EH (cell line): ENCODE measurements around the gene POT1.
"Not testable (repeated sequence)": the region's sequence is repeated elsewhere in the genome, so short reads cannot be mapped to it uniquely, and the experiment has no call there.

Experiments used
- DNase-seq: peaks from one replicate; pipeline ENCODE4 v3.0.0-alpha.2; 2015; ENCODE audit warnings: low read depth

Gene POT1

DNA sequence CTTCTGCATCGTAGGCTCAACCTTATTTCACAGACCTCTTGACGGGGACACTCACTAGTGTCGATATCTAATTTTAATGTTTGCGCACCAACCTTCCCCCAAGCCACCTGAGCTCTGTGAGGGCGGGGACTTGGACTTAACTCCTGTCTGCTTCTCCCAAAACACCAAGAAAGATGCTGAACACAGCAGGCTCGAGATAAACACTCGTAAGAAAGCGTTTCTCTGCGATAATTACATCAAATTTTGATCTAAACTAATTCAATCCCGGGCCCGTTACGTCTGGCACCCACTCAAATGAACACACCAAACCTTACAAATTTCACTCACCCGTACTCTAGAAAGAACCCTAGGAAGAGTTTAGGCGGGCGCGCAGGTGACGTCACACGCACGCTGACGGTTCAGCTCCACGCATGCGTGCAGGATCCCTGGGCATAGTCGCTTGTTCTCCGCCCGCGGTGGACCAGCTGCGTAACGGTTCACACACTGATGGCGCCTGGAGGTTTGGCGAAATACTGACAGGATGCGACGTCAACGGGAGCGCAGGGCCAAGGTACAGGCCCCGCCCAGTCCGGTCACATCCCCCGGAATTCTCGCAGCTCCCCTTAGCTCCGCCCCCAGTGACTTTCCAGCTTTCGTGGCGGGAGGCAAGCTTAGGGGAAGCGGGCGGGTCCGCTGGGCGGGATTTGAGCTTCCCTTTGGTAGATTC lies at the start of gene POT1:
TSS of gene POT1 (minus strand) at position 359 of the 706 bp plus-strand sequence. CDS start 32,652 bp downstream, outside the sequence.
- peak; percentile 100 for DNase-seq

GRCh38 chr7:124975131-124975530 lies 45.5 kb upstream of the POT1 start:
- not testable (repeated sequence) for DNase-seq

- DNase-seq, result no peak
Measured at GRCh38 chr7:124965553-124965952, 35.9 kb upstream of the POT1 start.

DNA sequence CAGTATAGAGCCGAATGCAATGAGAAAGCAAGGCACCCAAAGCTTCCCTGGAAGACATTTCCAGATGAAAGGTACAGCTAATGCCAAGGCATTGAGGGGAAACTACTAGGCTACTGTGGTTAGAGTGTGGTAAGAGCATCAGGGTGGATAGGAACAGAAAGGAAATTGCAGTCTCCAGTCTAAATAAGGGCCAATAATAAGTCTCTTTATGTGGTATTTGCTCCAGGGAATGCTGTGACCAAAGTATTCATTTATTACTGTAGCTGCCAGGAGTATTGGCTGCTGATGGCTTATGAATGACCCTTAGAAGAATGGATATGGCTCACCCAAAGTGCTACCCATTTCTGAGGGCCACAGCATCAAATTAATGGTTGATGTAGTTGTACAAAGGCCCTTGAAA lies 30.1 kb upstream of the POT1 start:
- no peak for DNase-seq

DNA sequence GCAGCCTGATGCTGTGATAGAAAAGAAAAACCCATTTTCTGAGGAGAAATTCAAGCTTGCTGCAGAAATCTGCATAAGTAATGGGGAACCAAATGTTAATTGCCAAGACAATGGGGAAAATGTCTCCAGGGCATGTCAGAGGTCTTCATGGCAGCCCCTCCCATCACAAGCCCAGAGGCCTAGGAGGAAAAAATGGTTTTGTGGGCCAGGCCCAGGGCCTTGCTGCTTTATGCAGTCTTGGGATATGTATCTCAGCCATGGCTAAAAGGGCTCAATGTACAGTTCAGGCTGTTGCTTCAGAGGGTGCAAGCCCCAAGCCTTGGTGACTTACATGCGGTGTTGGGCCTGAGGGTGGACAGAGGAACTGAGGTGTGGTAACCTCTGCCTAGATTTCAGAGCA lies 28.3 kb upstream of the POT1 start:
- not testable (repeated sequence) for DNase-seq

- no peak for DNase-seq
Measured at GRCh38 chr7:124956160-124956559, 26.5 kb upstream of the POT1 start.

DNA sequence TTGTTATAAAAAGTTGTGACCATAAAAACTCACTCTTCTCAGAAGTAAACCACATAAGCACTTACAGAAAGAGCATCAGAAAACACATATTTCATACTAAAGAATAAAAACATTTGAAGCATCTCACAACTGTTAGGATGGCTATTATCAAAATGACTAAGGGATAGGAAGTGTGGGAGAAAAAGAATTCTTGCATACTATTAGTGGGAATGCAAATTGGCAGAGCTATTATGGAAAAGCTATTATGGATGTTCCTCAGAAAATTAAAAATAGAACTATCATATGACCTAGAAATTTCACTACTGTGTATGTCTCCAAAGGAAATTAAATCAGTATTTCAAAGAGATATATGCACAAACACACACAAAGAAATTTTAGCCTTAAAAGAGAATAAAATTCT lies 25.2 kb upstream of the POT1 start:
- no peak for DNase-seq

DNA sequence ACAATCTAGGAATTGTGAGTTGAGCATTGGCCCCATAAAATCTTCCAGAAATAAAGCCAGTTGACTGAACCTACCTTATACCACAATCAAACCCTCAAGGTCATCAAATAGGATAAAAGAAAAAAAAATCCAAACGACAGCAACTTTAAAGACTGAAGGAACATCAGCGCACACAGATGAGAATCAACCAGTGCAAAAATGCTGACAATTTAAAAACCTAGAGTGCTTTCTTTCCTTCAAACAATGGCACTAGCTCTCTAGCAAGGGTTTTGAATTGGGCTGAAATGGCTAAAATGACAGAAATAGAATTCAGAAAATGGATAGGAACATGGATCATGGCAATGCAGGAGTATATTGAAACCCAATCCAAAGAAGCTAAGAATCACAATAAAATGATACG lies 16.1 kb upstream of the POT1 start:
- DNase-seq, result no peak

GRCh38 chr7:124943472-124943871 lies 13.8 kb upstream of the POT1 start:
- peak; percentile 4 for DNase-seq

DNA sequence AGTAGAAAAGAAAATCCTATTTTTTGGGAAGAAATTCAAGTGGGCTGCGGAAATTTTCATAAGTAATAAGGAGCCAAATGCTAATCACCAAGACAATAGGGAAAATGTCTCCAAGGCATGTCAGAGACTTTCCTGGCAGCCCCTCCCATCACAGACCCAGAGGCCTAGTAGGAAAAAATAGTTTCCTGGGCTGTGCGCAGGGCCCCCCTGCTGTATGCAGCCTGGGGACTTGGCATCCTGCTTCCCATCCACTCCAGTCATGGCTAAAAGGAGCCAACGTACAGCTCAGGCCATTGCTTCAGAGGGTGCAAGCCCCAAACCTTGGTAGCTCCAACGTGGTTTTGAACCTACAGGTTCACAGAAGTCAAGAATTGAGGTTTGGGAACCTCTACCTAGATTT lies 12.8 kb upstream of the POT1 start:
- DNase-seq, result no peak

GRCh38 chr7:124940306-124940705 lies 10.7 kb upstream of the POT1 start:
- DNase-seq, result no peak

- DNase-seq, result no peak
Measured at GRCh38 chr7:124938128-124938527, 8.5 kb upstream of the POT1 start.

- DNase-seq, result no peak
Measured at GRCh38 chr7:124937076-124937475, 7.5 kb upstream of the POT1 start.

DNA sequence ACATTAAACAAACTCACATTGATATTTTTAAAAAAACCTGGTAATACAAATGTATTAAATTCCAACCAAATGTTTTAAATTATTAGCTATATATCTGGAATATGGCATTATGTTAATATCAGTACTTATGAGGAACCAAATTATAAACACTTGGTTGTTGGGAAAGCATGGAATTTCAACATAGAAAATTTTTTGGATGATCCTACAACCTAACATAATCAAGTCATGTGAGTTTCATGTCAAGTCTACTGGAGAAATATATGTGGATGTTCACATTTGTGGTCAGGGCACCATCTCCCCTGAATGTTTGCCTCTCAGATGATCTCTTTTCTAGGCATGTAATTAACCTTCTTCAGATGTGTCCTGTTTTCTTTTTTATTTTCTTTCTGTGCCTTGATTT lies 5.2 kb upstream of the POT1 start:
- no peak for DNase-seq

GRCh38 chr7:124930655-124931597 lies 1.3 kb upstream of the POT1 start:
- no peak for DNase-seq

- no peak for DNase-seq
Measured at GRCh38 chr7:124930173-124930623, 573 bp upstream of the POT1 start.

DNA sequence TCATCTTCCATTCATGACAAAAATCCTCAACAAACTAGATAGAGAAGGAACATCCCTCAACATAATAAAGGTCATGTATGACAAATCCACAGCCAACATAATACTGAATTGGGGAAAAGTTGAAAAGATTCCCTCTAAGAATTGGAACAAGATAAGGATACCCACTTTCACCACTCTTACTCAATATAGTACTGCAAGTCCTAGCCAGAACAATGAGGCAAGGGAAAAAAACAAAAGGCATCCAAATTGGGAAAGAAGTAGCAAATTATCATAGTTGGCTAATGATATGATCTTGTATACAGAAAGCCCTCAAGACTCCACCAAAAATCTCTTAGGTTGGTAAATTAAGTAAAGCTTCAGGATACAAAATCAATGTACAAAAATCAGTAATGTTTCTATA lies 4.7 kb downstream of the POT1 start:
- DNase-seq, result no peak

DNA sequence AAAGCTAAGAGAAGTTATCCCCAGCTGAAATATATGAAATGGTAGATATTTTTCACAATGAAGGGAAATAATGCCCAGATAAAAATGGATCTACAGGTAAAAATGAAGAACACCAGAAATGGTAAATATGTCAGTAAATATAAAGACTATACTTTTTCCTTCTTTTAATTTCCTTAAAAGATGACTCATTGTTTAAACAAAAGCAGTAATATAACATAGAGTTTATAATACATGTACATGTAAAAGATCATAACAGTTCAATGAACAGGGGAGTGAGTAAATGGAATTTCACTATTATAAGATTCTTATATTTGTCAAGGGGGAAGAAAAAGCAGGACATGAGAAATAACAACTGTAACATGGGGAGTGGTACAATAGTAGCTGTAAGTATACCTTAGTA lies 7.4 kb downstream of the POT1 start:
- no peak for DNase-seq

GRCh38 chr7:124919841-124920240 lies 9.8 kb downstream of the POT1 start:
- no peak for DNase-seq

DNA sequence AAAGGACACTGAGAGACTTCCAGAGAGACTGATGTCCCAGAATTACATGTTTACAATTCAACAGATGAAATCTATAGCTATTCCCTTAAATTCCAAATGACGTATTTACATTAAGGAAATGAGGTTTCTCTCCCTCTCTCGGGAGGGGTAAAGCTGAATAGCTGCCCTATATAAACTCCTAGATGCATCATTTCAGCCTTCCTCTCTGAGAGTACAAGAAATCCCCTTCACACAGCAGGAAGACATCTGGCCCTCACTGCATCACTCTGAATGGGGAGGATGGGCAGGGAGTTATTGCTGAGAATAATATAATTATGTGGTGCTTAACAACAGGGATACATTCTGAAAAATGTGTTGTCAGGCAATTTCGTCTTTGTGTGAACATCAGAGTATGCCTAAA lies 11.0 kb downstream of the POT1 start:
- DNase-seq, result no peak

GRCh38 chr7:124915242-124915641 lies 14.4 kb downstream of the POT1 start:
- DNase-seq, result no peak

DNA sequence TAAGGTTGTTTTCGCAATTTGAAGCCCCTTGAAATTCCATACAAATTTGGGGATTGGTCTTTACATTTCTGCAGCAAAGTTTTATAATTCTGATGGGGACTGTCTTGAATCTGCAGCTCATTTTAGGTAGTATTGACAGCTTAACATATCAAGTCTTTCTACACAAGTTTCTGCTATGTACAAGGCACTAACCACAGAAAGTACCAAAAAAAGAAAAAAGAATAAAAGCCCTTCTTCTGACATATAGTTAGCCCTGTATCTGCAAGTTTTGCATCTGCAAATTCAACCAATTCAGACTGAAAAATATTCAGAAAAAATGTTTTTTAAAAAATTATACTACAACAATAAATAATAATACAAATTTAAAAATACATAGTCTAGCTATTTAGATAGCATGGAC lies 15.3 kb downstream of the POT1 start:
- DNase-seq, result no peak

DNA sequence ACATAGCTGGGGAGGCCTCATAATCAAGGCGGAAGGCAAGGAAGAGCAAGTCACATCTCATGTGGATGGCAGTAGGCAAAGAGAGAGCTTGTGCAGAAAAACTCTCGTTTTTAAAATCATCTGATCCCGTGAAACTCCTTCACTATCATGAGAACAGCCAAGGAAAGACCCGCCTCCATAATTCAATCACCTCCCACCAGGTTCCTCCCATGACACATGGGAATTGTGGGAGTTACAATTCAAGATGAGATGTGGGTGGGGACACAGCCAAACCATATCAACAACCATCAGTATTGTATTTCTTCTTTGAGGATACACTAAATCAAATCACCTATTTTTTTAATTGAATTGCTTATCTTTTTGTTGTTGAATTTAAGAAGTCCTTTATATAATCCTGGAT lies 16.7 kb downstream of the POT1 start:
- no peak for DNase-seq
